GM18505 (cell line): Measurements from ENCODE around the gene CDCA5.
"Not testable (repeated sequence)": the region's sequence is repeated elsewhere in the genome, so short reads cannot be mapped to it uniquely, and the experiment has no call there.

Source experiments
- ATAC-seq: cut with Tn5 transposase; IDR thresholded peaks from one replicate; pipeline ENCODE4 v1.9.1; 2021; ENCODE audit not compliant: unreplicated experiment
- POLR2A ChIP-seq: IDR thresholded peaks from 4 replicates; pipeline ENCODE4 v1.6.1; 2011; ENCODE audit warnings: borderline replicate concordance; ENCODE audit not compliant: insufficient read depth, insufficient read length; ENCODE audit errors: extremely low read depth

CDCA5 gene

GRCh38 chr11:65125197-65126056, 41.6 kb upstream of the CDCA5 start:
- TF ChIP-seq POLR2A, result no peak
- no peak for ATAC-seq

- no peak for TF ChIP-seq POLR2A
- no peak for ATAC-seq
Observed at GRCh38 chr11:65124480-65125196, 40.8 kb upstream of the CDCA5 start.

GRCh38 chr11:65121865-65122696, 38.2 kb upstream of the CDCA5 start, which contains the start of the genes FAU and MRPL49:
FAU (minus strand) TSS chr11:65122134; CDS start chr11:65121813, 321 bp downstream.
MRPL49 (plus strand) TSS chr11:65122321; CDS start chr11:65122347, 26 bp downstream.
- TF ChIP-seq POLR2A, result peak; percentile 92
- peak; percentile 60 for ATAC-seq

GRCh38 chr11:65121447-65121864, 37.6 kb upstream of the CDCA5 start:
- no peak for TF ChIP-seq POLR2A

GRCh38 chr11:65120831-65121230, 37.0 kb upstream of the CDCA5 start:
- no peak for ATAC-seq

More at GRCh38 chr11:65121447-65121864, 37.6 kb upstream of the CDCA5 start:
- ATAC-seq, result no peak

GRCh38 chr11:65119670-65119995, 35.8 kb upstream of the CDCA5 start:
- ATAC-seq, result no peak
- no peak for TF ChIP-seq POLR2A

More at GRCh38 chr11:65120831-65121230, 37.0 kb upstream of the CDCA5 start:
- TF ChIP-seq POLR2A, result no peak

- ATAC-seq, result not testable (repeated sequence)
Observed at GRCh38 chr11:65118891-65119669, 35.2 kb upstream of the CDCA5 start.

GRCh38 chr11:65118097-65118837, 34.4 kb upstream of the CDCA5 start:
- no peak for TF ChIP-seq POLR2A
- ATAC-seq, result no peak

GRCh38 chr11:65117206-65118096, 33.6 kb upstream of the CDCA5 start, which contains the start of gene ZNHIT2:
ZNHIT2 (minus strand) TSS chr11:65117701; CDS start chr11:65117653, 48 bp downstream.
- peak; percentile 81 for TF ChIP-seq POLR2A
- peak; percentile 50 for ATAC-seq

GRCh38 chr11:65116370-65117205, 32.7 kb upstream of the CDCA5 start:
- TF ChIP-seq POLR2A, result peak; percentile 21
- no peak for ATAC-seq

- ATAC-seq, result no peak
- no peak for TF ChIP-seq POLR2A
Observed at GRCh38 chr11:65115361-65116082, 31.7 kb upstream of the CDCA5 start.
